Gastrocnemius medialis (tissue), 4 donors: ENCODE results near the gene RHOU. TPM values are rescaled to one million over a fixed set of nuclear protein-coding genes. Genes with fewer than 3 reads are reported as not detected.

Experiments
- ATAC-seq, 2 donors: fragments of 150-250 bp; one replicate each; pipeline ENCODE4 v1.9.1; 2016
- DNase-seq, 2 donors: peaks; one replicate each; pipeline ENCODE4 v3.0.0-alpha.2; 2019
- H3K27ac ChIP-seq, 4 donors: fragments of 200-600 bp; sonication (generic); 1 replicate in 1 of 4; 2 replicates in 3 of 4; pipeline ENCODE4 v1.5.1; 2016 to 2018; ENCODE audit warnings: mild to moderate bottlenecking in 2 of 4, moderate library complexity in 1 of 4
- H3K27me3 ChIP-seq, 3 donors: fragments of 200-600 bp; sonication (generic) in 2 of 3; 1 replicate in 1 of 3; 2 replicates in 2 of 3; pipeline versions ENCODE4 v1.5.1 to v1.6.0; 2016 to 2019; ENCODE audit warnings: mild to moderate bottlenecking in 1 of 3, moderate library complexity in 1 of 3
- H3K36me3 ChIP-seq, 2 donors: fragments of 200-600 bp; sonication (generic) in 1 of 2; one replicate each; pipeline ENCODE4 v1.5.1; 2017 to 2018
- H3K4me1 ChIP-seq, 2 donors: fragments of 200-600 bp; sonication (generic) in 1 of 2; one replicate each; pipeline ENCODE4 v1.5.1; 2016 to 2017; ENCODE audit warnings: mild to moderate bottlenecking in 2 of 2
- H3K4me3 ChIP-seq, 4 donors: fragments of 200-600 bp; sonication (generic) in 3 of 4; 1 replicate in 1 of 4; 2 replicates in 3 of 4; pipeline ENCODE4 v1.5.1; 2016 to 2019; ENCODE audit warnings: mild to moderate bottlenecking in 2 of 4
- H3K9me3 ChIP-seq, 3 donors: fragments of 200-600 bp; sonication (generic) in 2 of 3; 1 replicate in 1 of 3; 2 replicates in 2 of 3; pipeline ENCODE4 v1.5.1; 2016 to 2019
- POLR2A ChIP-seq, 2 donors: fragments of 450-650 bp; IDR thresholded peaks; one replicate each; pipeline ENCODE4 v1.6.1; 2017; ENCODE audit warnings: antibody characterized with exemption in 2 of 2, mild to moderate bottlenecking in 2 of 2, moderate library complexity in 2 of 2
- in situ Hi-C, 4 donors: fragments of 200-750 bp; cut with MboI; loops; one replicate each; pipeline versions ENCODE4 v1.15.0 to v1.8.0; 2017; ENCODE audit warnings: low sequenced_read_pairs in 4 of 4
- intact Hi-C: fragments of 100-400 bp; cut with DNase I; formaldehyde crosslinking; loops from one replicate; pipeline ENCODE4 v1.15.1; 2023; ENCODE audit warnings: low total_unique reads
- total RNA-seq, 4 donors: library from RNA; depleted of rRNA; stranded (reverse); fragments of >200 nt; gene quantifications; one replicate each; pipeline versions ENCODE4 v1.1.0 to v1.2.3, GENCODE V29; 2016
- TF ChIP-seq, protein P1 (sequence below), 5 experiments: fragments of 450-650 bp in 3 of 5; fragments of 200-600 bp in 2 of 5; sonication (generic) in 2 of 5; IDR thresholded peaks in 4 of 5; conservative IDR thresholded peaks in 1 of 5; 1 replicate in 4 of 5; 2 replicates in 1 of 5; pipeline ENCODE4 v1.5.1; 2016 to 2019; ENCODE audit warnings: antibody characterized with exemption in 5 of 5, mild to moderate bottlenecking in 3 of 5, moderate library complexity in 3 of 5

RHOU gene
- total RNA-seq, 4 donors from 2014 or later = 11.8 to 65.2 (median 47.4) TPM

- Histone ChIP-seq H3K27me3 (no peaks in the 10 kb centered on the region), H3K27ac (no peak overlapping the region), H3K9me3 (no peaks in the 10 kb centered on the region), H3K4me3 (no peak overlapping the region), H3K36me3 (peaks cover 0 to 10% of the 10 kb centered on the region in 2 donors), H3K4me1 (peaks cover 12 to 20% of the 10 kb centered on the region in 2 donors)
- ATAC-seq = peak in 1 of 2 donors; percentile 66
- TF ChIP-seq, protein P1, sequence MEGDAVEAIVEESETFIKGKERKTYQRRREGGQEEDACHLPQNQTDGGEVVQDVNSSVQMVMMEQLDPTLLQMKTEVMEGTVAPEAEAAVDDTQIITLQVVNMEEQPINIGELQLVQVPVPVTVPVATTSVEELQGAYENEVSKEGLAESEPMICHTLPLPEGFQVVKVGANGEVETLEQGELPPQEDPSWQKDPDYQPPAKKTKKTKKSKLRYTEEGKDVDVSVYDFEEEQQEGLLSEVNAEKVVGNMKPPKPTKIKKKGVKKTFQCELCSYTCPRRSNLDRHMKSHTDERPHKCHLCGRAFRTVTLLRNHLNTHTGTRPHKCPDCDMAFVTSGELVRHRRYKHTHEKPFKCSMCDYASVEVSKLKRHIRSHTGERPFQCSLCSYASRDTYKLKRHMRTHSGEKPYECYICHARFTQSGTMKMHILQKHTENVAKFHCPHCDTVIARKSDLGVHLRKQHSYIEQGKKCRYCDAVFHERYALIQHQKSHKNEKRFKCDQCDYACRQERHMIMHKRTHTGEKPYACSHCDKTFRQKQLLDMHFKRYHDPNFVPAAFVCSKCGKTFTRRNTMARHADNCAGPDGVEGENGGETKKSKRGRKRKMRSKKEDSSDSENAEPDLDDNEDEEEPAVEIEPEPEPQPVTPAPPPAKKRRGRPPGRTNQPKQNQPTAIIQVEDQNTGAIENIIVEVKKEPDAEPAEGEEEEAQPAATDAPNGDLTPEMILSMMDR (IDR thresholded peaks at IDR 0.05 in 4 of 5, conservative IDR thresholded peaks at IDR 0.05 in 1 of 5) = no peak
- no peak for TF ChIP-seq POLR2A (IDR thresholded peaks at IDR 0.05)
- intact Hi-C loops (no loop called here), in situ Hi-C loops (loop anchor here in 1 of 4 donors (25.0 kb wide), 1 partner anchor 492 kb away; no protein-coding TSS in a partner anchor)
- peak in 1 of 2 donors; percentile 48 for DNase-seq
These were observed 9.6 kb downstream of the RHOU start for GRCh38 chr1:228744918-228745317.

- Histone ChIP-seq H3K36me3 (peaks cover 0 to 10% of the 10 kb centered on the region in 2 donors), H3K9me3 (no peaks in the 10 kb centered on the region), H3K4me3 (no peak overlapping the region), H3K4me1 (peaks cover 7 to 14% of the 10 kb centered on the region in 2 donors), H3K27me3 (no peaks in the 10 kb centered on the region), H3K27ac (no peak overlapping the region)
- ATAC-seq (peak in 1 of 2 donors; percentile 53), DNase-seq (no peak)
- in situ Hi-C loops = loop anchor here in 1 of 4 donors (25.0 kb wide), 1 partner anchor 492 kb away; no protein-coding TSS in a partner anchor
- intact Hi-C loops = no loop called here
- TF ChIP-seq POLR2A (IDR thresholded peaks at IDR 0.05) = no peak
- TF ChIP-seq, protein P1 (IDR thresholded peaks at IDR 0.05 in 4 of 5, conservative IDR thresholded peaks at IDR 0.05 in 1 of 5) = no peak
These were observed 10.2 kb downstream of the RHOU start for GRCh38 chr1:228745497-228745896.

GRCh38 chr1:228747301-228747935, 12.1 kb downstream of the RHOU start:
- H3K4me1 ChIP-seq = peaks cover 0 to 5% of the 10 kb centered on the region in 2 donors
- ATAC-seq (no peak), DNase-seq (no peak)
- no peaks in the 10 kb centered on the region for H3K27me3 ChIP-seq
- peaks cover 0 to 10% of the 10 kb centered on the region in 2 donors for H3K36me3 ChIP-seq
- intact Hi-C loops = no loop called here
- H3K4me3 ChIP-seq = no peak overlapping the region
- TF ChIP-seq, protein P1 (IDR thresholded peaks at IDR 0.05 in 4 of 5, conservative IDR thresholded peaks at IDR 0.05 in 1 of 5) = no peak
- no peak for TF ChIP-seq POLR2A (IDR thresholded peaks at IDR 0.05)
- in situ Hi-C loops = loop anchor here in 1 of 4 donors (25.0 kb wide), 1 partner anchor 490 kb away; no protein-coding TSS in a partner anchor
- H3K9me3 ChIP-seq = no peaks in the 10 kb centered on the region
- H3K27ac ChIP-seq = no peak overlapping the region

- intact Hi-C loops (no loop called here), in situ Hi-C loops (loop anchor here in 1 of 4 donors (25.0 kb wide), 1 partner anchor 489 kb away; no protein-coding TSS in a partner anchor)
- H3K4me3 ChIP-seq = no peak overlapping the region
- no peak overlapping the region for H3K27ac ChIP-seq
- no peak for ATAC-seq
- H3K27me3 ChIP-seq = no peaks in the 10 kb centered on the region
- H3K9me3 ChIP-seq = no peaks in the 10 kb centered on the region
- TF ChIP-seq POLR2A (IDR thresholded peaks at IDR 0.05) = no peak
- TF ChIP-seq, protein P1 (IDR thresholded peaks at IDR 0.05 in 4 of 5, conservative IDR thresholded peaks at IDR 0.05 in 1 of 5) = no peak
- H3K36me3 ChIP-seq = peaks cover 0 to 4% of the 10 kb centered on the region in 2 donors
- H3K4me1 ChIP-seq = peaks cover 0 to 5% of the 10 kb centered on the region in 2 donors
- DNase-seq = no peak
These were observed 12.8 kb downstream of the RHOU start for GRCh38 chr1:228748029-228748428.
